Sigmoid colon (tissue), 7 donors: ENCODE results near the gene PPP1R3D. TPM values are rescaled to one million over a fixed set of nuclear protein-coding genes. Genes with fewer than 3 reads are reported as not detected.
"Not testable (repeated sequence)": the region's sequence is repeated elsewhere in the genome, so short reads cannot be mapped to it uniquely, and the experiment has no call there.

Experiments
- DNase-seq: peaks from one replicate; pipeline ENCODE4 v3.0.0-alpha.2; 2019
- H3K27ac ChIP-seq, 4 donors: fragments of 200-600 bp; sonication (generic); one replicate each; pipeline ENCODE4 v1.5.1; 2016 to 2019; ENCODE audit warnings: mild to moderate bottlenecking in 1 of 4
- H3K27me3 ChIP-seq, 3 donors: fragments of 200-600 bp; sonication (generic); one replicate each; pipeline ENCODE4 v1.5.1; 2019; ENCODE audit warnings: mild to moderate bottlenecking in 1 of 3
- H3K36me3 ChIP-seq, 4 donors: fragments of 200-600 bp; sonication (generic); one replicate each; pipeline ENCODE4 v1.5.1; 2016 to 2019
- H3K4me1 ChIP-seq, 4 donors: fragments of 200-600 bp; sonication (generic); one replicate each; pipeline ENCODE4 v1.5.1; 2017 to 2019
- H3K4me3 ChIP-seq, 4 donors: fragments of 200-600 bp; sonication (generic); one replicate each; pipeline ENCODE4 v1.5.1; 2017 to 2019; ENCODE audit warnings: mild to moderate bottlenecking in 2 of 4, moderate library complexity in 1 of 4
- H3K9me3 ChIP-seq, 4 donors: fragments of 200-600 bp in 3 of 4; sonication (generic) in 3 of 4; one replicate each; pipeline versions ENCODE4 v1.5.1 to v1.6.1; 2013 to 2019
- CTCF ChIP-seq, 4 experiments: fragments of 450-650 bp in 3 of 4; fragments of 200-600 bp in 1 of 4; IDR thresholded peaks; one replicate each; pipeline ENCODE4 v1.5.1; 2016 to 2019; ENCODE audit warnings: antibody characterized with exemption in 4 of 4, mild to moderate bottlenecking in 3 of 4, moderate library complexity in 2 of 4
- EP300 ChIP-seq, 4 donors: sonication (generic); formaldehyde crosslinking; IDR thresholded peaks; one replicate each; pipeline ENCODE4 v1.6.1; 2017; ENCODE audit warnings: antibody characterized with exemption in 4 of 4
- POLR2A ChIP-seq, 2 donors: fragments of 450-650 bp; IDR thresholded peaks; one replicate each; pipeline ENCODE4 v1.6.1; 2016; ENCODE audit warnings: antibody characterized with exemption in 2 of 2, mild to moderate bottlenecking in 2 of 2, moderate library complexity in 2 of 2
- POLR2AphosphoS5 ChIP-seq, 4 donors: sonication (generic); formaldehyde crosslinking; IDR thresholded peaks; one replicate each; pipeline ENCODE4 v1.6.1; 2017; ENCODE audit warnings: antibody characterized with exemption in 4 of 4
- WGBS, 2 donors: extraction: QIAGEN DNeasy Blood & Tissue Kit; methylation state at CpG; one replicate each; pipeline ENCODE4 v1.1.7; 2013; 5-methylcytosine and 5-hydroxymethylcytosine counted together
- intact Hi-C: fragments of 100-400 bp; cut with DNase I; formaldehyde crosslinking; loops from one replicate; pipeline ENCODE4 v1.15.1; 2023
- polyA plus RNA-seq, 3 donors: library from polyadenylated mRNA; stranded (reverse); fragments of 200-250 nt; gene quantifications; one replicate each; pipeline ENCODE4 v1.2.3, GENCODE V29; 2013
- total RNA-seq, 4 donors: library from RNA; depleted of rRNA; stranded (reverse); fragments of >200 nt; gene quantifications; one replicate each; pipeline ENCODE4 v1.1.0, GENCODE V29; 2016
- donor health status: healthy with polysubstance abuse.
- donor health status: Bipolar disorder and iron deficiency.
- donor health status: healthy.

Gene PPP1R3D
- total and polyA plus RNA-seq, 7 donors = 2.4 to 9.5 (median 5.3) TPM

- Histone ChIP-seq H3K4me1 (no peaks in the 10 kb centered on the region), H3K36me3 (no peaks in the 10 kb centered on the region), H3K27ac (no peak overlapping the region), H3K9me3 (no peaks in the 10 kb centered on the region), H3K27me3 (no peaks in the 10 kb centered on the region), H3K4me3 (no peak overlapping the region)
- DNase-seq = no peak
- TF ChIP-seq EP300 (IDR thresholded peaks at IDR 0.05) (no peak), POLR2AphosphoS5 (IDR thresholded peaks at IDR 0.05) (no peak), POLR2A (IDR thresholded peaks at IDR 0.05) (no peak), CTCF (IDR thresholded peaks at IDR 0.05) (no peak)
- intact Hi-C loops = no loop called here
- WGBS, 2 donors = 90 to 98% methylated on average over 1 of the region's 1 CpG
These were observed 36.5 kb downstream of the PPP1R3D start for GRCh38 chr20:59903621-59904020.

- H3K4me3 ChIP-seq = no peak overlapping the region
- no peak for DNase-seq
- H3K36me3 ChIP-seq = no peaks in the 10 kb centered on the region
- H3K9me3 ChIP-seq = no peaks in the 10 kb centered on the region
- TF ChIP-seq POLR2A (IDR thresholded peaks at IDR 0.05) = no peak
- no peak for TF ChIP-seq CTCF (IDR thresholded peaks at IDR 0.05)
- TF ChIP-seq POLR2AphosphoS5 (IDR thresholded peaks at IDR 0.05) = no peak
- TF ChIP-seq EP300 (IDR thresholded peaks at IDR 0.05) = no peak
- intact Hi-C loops = no loop called here
- H3K27me3 ChIP-seq = no peaks in the 10 kb centered on the region
- no peaks in the 10 kb centered on the region for H3K4me1 ChIP-seq
- 59 to 87% methylated on average over 3 of the region's 3 CpGs for WGBS, 2 donors
- no peak overlapping the region for H3K27ac ChIP-seq
These were observed 37.6 kb downstream of the PPP1R3D start for GRCh38 chr20:59902470-59902869.

- WGBS, 2 donors = 84 to 88% methylated on average over 1 of the region's 1 CpG
These were observed 44.2 kb downstream of the PPP1R3D start for GRCh38 chr20:59895908-59896307.

GRCh38 chr20:59891581-59891980 is 48.5 kb downstream of the PPP1R3D start:
- Histone ChIP-seq H3K9me3 (no peaks in the 10 kb centered on the region), H3K27me3 (no peaks in the 10 kb centered on the region), H3K27ac (no peak overlapping the region), H3K4me3 (no peak overlapping the region), H3K4me1 (no peaks in the 10 kb centered on the region), H3K36me3 (no peaks in the 10 kb centered on the region)
- no peak for DNase-seq
- 59 to 65% methylated on average over 1 of the region's 1 CpG for WGBS, 2 donors
- TF ChIP-seq POLR2AphosphoS5 (IDR thresholded peaks at IDR 0.05) (no peak), EP300 (IDR thresholded peaks at IDR 0.05) (no peak), CTCF (IDR thresholded peaks at IDR 0.05) (no peak), POLR2A (IDR thresholded peaks at IDR 0.05) (no peak)
- intact Hi-C loops = no loop called here

More at GRCh38 chr20:59895908-59896307, 44.2 kb downstream of the PPP1R3D start:
- Histone ChIP-seq H3K27me3 (no peaks in the 10 kb centered on the region), H3K4me3 (no peak overlapping the region), H3K4me1 (no peaks in the 10 kb centered on the region), H3K27ac (no peak overlapping the region), H3K36me3 (no peaks in the 10 kb centered on the region), H3K9me3 (no peaks in the 10 kb centered on the region)
- no peak for TF ChIP-seq POLR2AphosphoS5 (IDR thresholded peaks at IDR 0.05)
- no peak for TF ChIP-seq EP300 (IDR thresholded peaks at IDR 0.05)
- no peak for TF ChIP-seq POLR2A (IDR thresholded peaks at IDR 0.05)
- TF ChIP-seq CTCF (IDR thresholded peaks at IDR 0.05) = no peak
- DNase-seq = no peak
- intact Hi-C loops = no loop called here

GRCh38 chr20:59890035-59890434 is 50.1 kb downstream of the PPP1R3D start:
- 79 to 85% methylated on average over 2 of the region's 2 CpGs for WGBS, 2 donors
- DNase-seq, H3K27ac ChIP-seq, H3K36me3 ChIP-seq, H3K27me3 ChIP-seq, H3K4me3 ChIP-seq, intact Hi-C loops, H3K9me3 ChIP-seq, H3K4me1 ChIP-seq: not testable (repeated sequence)
